HUES64 (cell line): ENCODE data around the gene KRTAP4-9.
"Not testable (repeated sequence)": the region's sequence is repeated elsewhere in the genome, so short reads cannot be mapped to it uniquely, and the experiment has no call there.

Experiments used
- H3K27ac ChIP-seq: 2 replicates; pipeline ENCODE4 v1.7.0; 2013; ENCODE audit warnings: low read depth, low read length, inconsistent platforms
- H3K27me3 ChIP-seq: 2 replicates; pipeline ENCODE4 v1.6.1; 2013; ENCODE audit warnings: mild to moderate bottlenecking, low read length; ENCODE audit not compliant: insufficient read depth
- H3K36me3 ChIP-seq: 2 replicates; pipeline ENCODE4 v1.6.1; 2013; ENCODE audit warnings: mild to moderate bottlenecking, low read length; ENCODE audit not compliant: insufficient read depth
- H3K4me1 ChIP-seq: 2 replicates; pipeline ENCODE4 v1.6.1; 2013; ENCODE audit warnings: mild to moderate bottlenecking, low read length, moderate library complexity; ENCODE audit not compliant: insufficient read depth
- H3K4me3 ChIP-seq: 2 replicates; pipeline ENCODE4 v1.5.1; 2013; ENCODE audit warnings: mild to moderate bottlenecking, low read length, moderate library complexity
- H3K9ac ChIP-seq: 2 replicates; pipeline ENCODE4 v1.6.1; 2013; ENCODE audit warnings: mild to moderate bottlenecking, low read depth, low read length
- H3K9me3 ChIP-seq: 2 replicates; pipeline ENCODE4 v1.6.1; 2013; ENCODE audit warnings: low read depth, low read length; ENCODE audit not compliant: insufficient read depth
- WGBS: fragments of 150-250, 120-280 bp; methylation state at CpG from one replicate; pipeline ENCODE4 v1.1.7; 2013; ENCODE audit warnings: missing lambda C conversion rate; 5-methylcytosine and 5-hydroxymethylcytosine counted together

The KRTAP4-9 gene

DNA sequence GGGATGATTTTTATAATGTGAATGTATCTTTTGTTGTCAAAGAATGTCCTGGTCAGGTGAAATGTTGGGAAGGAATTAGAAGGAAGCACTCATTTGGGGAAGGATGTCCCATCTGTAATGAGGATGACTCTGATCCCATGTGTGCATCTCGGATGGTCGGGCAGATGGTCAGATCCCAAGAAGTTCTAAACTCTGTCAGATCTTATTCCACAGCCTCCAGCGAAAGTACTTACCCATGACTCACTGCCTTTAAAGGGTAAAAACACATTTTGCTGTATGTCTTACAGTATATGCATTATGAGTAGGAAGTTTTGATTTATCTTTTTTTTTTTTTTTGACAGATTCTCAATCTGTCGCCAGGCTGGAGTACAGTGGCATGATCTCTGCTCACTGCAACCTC, 13.5 kb downstream of the KRTAP4-9 start:
- Histone ChIP-seq H3K9me3 (peaks cover 7% of the 10 kb centered on the region; the same call in 1 of the 2 replicates), H3K9ac (no peak overlapping the region), H3K36me3 (no peaks in the 10 kb centered on the region), H3K4me1 (no peaks in the 10 kb centered on the region), H3K27ac (no peak overlapping the region), H3K4me3 (no peak overlapping the region), H3K27me3 (no peaks in the 10 kb centered on the region)
- WGBS, result 95% methylated on average over 4 of the region's 4 CpGs

DNA sequence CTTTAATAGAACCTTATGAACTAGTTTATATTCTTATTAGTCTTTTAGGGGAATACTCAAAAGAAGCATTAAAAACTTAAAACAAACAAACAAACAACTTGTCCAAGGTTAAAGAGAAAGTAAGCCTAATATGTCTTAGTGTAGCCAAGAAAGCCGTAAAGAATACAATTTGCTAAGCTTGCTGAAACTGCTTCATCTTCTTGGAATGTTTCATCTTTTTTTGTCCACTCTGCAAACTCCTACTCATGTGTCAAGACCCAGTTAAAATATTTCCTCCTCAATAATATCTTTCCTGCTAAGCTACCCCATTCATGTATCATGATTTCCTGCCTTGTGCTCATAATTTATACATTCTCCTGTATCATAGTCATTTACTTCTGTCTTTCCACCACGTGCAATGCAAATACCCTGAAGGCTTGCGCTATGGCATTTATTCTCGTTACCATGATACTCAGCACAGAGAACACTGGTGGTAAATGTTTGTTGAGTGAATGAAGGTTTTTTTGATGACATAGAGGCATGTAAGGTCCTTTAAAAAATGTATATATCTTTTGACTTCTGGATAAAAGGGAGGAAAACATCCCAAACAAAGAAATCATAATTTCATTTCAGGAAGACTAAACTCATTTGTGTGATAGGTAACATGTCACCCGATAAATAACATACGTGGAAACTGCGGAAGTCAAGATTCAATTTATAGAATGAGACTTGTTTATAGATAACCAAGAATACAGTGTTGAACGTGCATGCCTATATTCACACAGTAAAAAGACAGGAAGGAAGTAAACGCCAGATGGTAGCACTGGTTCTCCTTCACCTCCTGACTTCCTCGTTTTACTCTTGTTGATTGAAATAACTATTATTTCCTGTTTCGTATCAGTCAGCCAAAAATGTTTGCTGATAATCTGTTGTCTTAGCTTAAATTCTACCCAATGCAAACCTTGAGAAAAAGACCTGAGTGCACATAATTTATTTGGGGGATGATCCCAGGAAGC, 14.8 kb downstream of the KRTAP4-9 start:
- H3K36me3 ChIP-seq, H3K9ac ChIP-seq, H3K4me3 ChIP-seq, H3K27ac ChIP-seq, H3K4me1 ChIP-seq, H3K9me3 ChIP-seq, H3K27me3 ChIP-seq: not testable (repeated sequence)
- WGBS, result 89% methylated on average over 10 of the region's 11 CpGs

DNA sequence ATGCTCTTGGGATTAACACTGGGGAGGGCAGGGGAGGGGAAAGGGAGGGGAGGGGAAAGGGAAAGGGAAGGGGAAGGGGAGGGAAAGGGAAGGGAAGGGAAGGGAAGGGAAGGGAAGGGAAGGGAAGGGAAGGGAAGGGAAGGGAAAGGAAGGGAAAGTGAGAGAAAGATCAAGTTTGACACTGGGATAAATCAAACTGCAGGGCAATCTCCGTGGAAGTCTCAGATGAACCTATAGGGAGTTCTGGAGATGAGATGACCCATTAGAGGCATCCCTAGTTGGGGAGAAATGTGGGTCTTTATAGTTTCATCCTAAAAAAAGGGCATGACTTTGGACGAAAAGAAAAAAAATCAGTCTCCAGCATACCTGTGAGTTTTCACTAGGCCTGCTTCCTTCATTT, 16.6 kb downstream of the KRTAP4-9 start:
- H3K27ac ChIP-seq, result no peak overlapping the region
- H3K9ac ChIP-seq, result no peak overlapping the region
- H3K27me3 ChIP-seq, result no peaks in the 10 kb centered on the region
- H3K36me3 ChIP-seq, result no peaks in the 10 kb centered on the region
- 91% methylated on average over 2 of the region's 2 CpGs for WGBS
- H3K4me1 ChIP-seq, result no peaks in the 10 kb centered on the region
- peaks cover 5% of the 10 kb centered on the region; the same call in 1 of the 2 replicates for H3K9me3 ChIP-seq
- no peak overlapping the region for H3K4me3 ChIP-seq

GRCh38 chr17:41123292-41123990, 18.3 kb downstream of the KRTAP4-9 start:
- H3K4me1 ChIP-seq, H3K4me3 ChIP-seq, H3K9ac ChIP-seq, H3K36me3 ChIP-seq, H3K27me3 ChIP-seq, H3K9me3 ChIP-seq, H3K27ac ChIP-seq: not testable (repeated sequence)
- 86% methylated on average over 12 of the region's 12 CpGs for WGBS

DNA sequence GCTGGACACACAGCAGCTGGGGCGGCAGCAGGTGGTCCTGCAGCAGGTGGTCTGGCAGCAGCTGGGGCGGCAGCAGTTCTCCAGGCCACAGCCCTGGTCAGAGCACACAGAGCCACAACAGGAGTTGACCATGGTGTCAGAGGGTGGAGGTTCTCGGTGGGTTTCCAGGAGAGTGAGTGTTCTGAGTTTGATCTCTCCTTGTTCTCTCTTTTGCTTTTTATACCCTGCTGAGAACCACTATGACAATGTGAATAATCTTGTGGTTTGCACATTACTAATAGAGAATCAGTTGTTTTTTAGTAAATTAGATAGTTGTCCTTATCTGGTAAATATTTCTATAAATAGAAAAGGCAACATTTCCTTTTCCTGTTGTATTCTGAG, 18.8 kb downstream of the KRTAP4-9 start, which contains the start of gene KRTAP4-12:
Gene KRTAP4-12 (minus strand): TSS at position 192 of the 381 bp plus-strand sequence. CDS start 60 bp downstream, at position 132.
- H3K36me3 ChIP-seq, H3K4me1 ChIP-seq, H3K9me3 ChIP-seq, H3K27me3 ChIP-seq, H3K4me3 ChIP-seq, H3K27ac ChIP-seq, H3K9ac ChIP-seq: not testable (repeated sequence)
- WGBS, result 82% methylated on average over 3 of the region's 3 CpGs

- H3K27ac ChIP-seq, result no peak overlapping the region
- H3K4me3 ChIP-seq, result no peak overlapping the region
- no peak overlapping the region for H3K9ac ChIP-seq
- peaks cover 5% of the 10 kb centered on the region; the same call in 1 of the 2 replicates for H3K9me3 ChIP-seq
- H3K36me3 ChIP-seq, result no peaks in the 10 kb centered on the region
- WGBS, result 100% methylated on average over 1 of the region's 2 CpGs
- H3K4me1 ChIP-seq, result no peaks in the 10 kb centered on the region
- no peaks in the 10 kb centered on the region for H3K27me3 ChIP-seq
Measured at GRCh38 chr17:41125064-41125463, 19.9 kb downstream of the KRTAP4-9 start.

DNA sequence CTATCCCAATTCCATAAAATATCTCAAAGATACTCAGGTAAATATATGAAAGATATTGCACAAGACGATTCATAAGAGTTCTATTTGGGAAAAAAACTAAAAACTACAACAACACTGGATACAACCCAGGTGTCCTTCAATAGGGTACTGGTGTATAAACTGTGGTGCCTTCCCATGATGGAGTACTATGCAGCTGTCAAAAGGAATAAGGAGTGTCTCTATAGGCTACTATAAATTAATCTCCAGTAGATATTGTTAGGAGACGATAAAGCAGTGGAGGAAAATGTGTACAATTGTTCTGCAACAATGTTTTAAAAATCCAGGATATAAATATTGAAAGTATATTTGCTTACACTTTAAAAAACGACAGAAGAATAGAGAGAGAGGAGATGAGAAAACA, 21.2 kb downstream of the KRTAP4-9 start:
- Histone ChIP-seq H3K27ac (no peak overlapping the region), H3K9ac (no peak overlapping the region), H3K27me3 (no peaks in the 10 kb centered on the region), H3K4me1 (no peaks in the 10 kb centered on the region), H3K36me3 (no peaks in the 10 kb centered on the region), H3K9me3 (peaks cover 5% of the 10 kb centered on the region; the same call in 1 of the 2 replicates), H3K4me3 (no peak overlapping the region)
- WGBS, result no CpG with 5 or more reads among the region's 3 CpGs

- H3K4me1 ChIP-seq, result no peaks in the 10 kb centered on the region
- WGBS, result 100% methylated on average over 1 of the region's 1 CpG
- H3K27me3 ChIP-seq, result no peaks in the 10 kb centered on the region
- H3K4me3 ChIP-seq, result no peak overlapping the region
- peaks cover 3% of the 10 kb centered on the region; the same call in 1 of the 2 replicates for H3K9me3 ChIP-seq
- H3K9ac ChIP-seq, result no peak overlapping the region
- no peaks in the 10 kb centered on the region for H3K36me3 ChIP-seq
- no peak overlapping the region for H3K27ac ChIP-seq
Measured at GRCh38 chr17:41127371-41127770, 22.2 kb downstream of the KRTAP4-9 start.

- H3K27me3 ChIP-seq, result no peaks in the 10 kb centered on the region
- H3K27ac ChIP-seq, result no peak overlapping the region
- no peak overlapping the region for H3K9ac ChIP-seq
- no peaks in the 10 kb centered on the region for H3K4me1 ChIP-seq
- no peaks in the 10 kb centered on the region for H3K9me3 ChIP-seq
- no peak overlapping the region for H3K4me3 ChIP-seq
- no peaks in the 10 kb centered on the region for H3K36me3 ChIP-seq
- WGBS, result 96% methylated on average over 3 of the region's 3 CpGs
Measured at GRCh38 chr17:41131979-41132378, 26.8 kb downstream of the KRTAP4-9 start.

DNA sequence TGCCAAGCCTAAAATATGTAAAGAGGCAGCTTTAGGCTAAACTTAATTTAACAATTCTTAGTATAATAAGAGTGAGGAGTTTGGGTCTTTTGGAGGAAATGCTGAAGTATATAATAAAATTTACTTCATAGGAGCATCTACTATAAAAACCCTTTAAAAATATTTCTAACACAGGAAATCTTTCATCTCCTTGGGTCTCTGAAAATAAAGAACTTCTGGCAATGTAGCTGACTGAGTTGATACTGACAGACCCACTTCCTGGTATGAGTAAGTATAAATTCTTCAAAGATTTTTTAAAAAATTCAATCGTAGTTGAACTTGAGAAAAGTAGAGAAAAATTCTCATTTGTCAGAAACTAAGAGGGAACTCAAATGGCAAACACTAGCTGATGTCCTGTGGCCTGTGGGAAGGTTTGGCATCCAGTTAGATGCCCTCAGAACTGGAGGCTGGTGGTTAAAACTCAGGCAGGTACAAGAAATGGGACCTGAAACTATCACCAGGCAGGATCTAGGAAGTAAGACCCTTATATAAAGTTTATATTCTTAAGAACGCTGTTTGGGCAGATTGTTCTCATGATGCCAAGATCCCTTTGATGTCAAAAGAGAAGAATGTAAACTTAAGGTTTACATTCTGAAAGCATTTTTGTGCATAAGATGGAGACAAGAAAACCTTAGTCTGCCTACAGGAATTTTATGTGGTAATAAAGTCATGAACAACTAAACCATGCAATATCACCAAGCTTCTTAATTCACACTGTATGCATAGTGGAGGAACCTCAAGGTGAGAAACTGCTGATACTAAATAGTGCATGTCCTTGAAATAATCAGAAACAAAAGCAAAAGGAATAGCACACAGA, 28.9 kb downstream of the KRTAP4-9 start:
- H3K9ac ChIP-seq, result no peak overlapping the region
- no peaks in the 10 kb centered on the region for H3K4me1 ChIP-seq
- H3K27me3 ChIP-seq, result no peaks in the 10 kb centered on the region
- no peaks in the 10 kb centered on the region for H3K36me3 ChIP-seq
- no peak overlapping the region for H3K27ac ChIP-seq
- no peak overlapping the region for H3K4me3 ChIP-seq
- WGBS, result 97% methylated on average over 2 of the region's 2 CpGs
- H3K9me3 ChIP-seq, result 0 out of 2 replicates have a peak, but pooled peaks cover 4% of the 10 kb centered on the region
